D721Med (cell line): ENCODE measurements around the gene MAD1L1.

ENCODE experiments used
- DNase-seq: peaks from one replicate; pipeline ENCODE4 v3.0.0; 2011; ENCODE audit warnings: low spot score; ENCODE audit not compliant: insufficient read length
- FAIRE-seq: peaks from 2 replicates; lab custom pipeline; 2011; peaks lifted over from hg19 to GRCh38; lab: Jason Lieb, UNC
- CTCF ChIP-seq: IDR thresholded peaks from 2 replicates; pipeline ENCODE4 v1.5.1; 2012; ENCODE audit warnings: mild to moderate bottlenecking, control low read depth; ENCODE audit not compliant: insufficient read depth; ENCODE audit errors: missing control alignments

MAD1L1 gene

GRCh38 chr7:1900847-1901246 is 331.9 kb downstream of the MAD1L1 start:
- FAIRE-seq (no peak), DNase-seq (no peak)
- no peak for TF ChIP-seq CTCF

GRCh38 chr7:1899951-1900762 is 332.6 kb downstream of the MAD1L1 start:
- no peak for TF ChIP-seq CTCF
- DNase-seq (no peak), FAIRE-seq (no peak)

GRCh38 chr7:1899196-1899595 is 333.5 kb downstream of the MAD1L1 start:
- no peak for TF ChIP-seq CTCF
- DNase-seq (peak; percentile 93), FAIRE-seq (no peak)

- no peak for TF ChIP-seq CTCF
- DNase-seq (no peak), FAIRE-seq (no peak)
These were observed 334.0 kb downstream of the MAD1L1 start for GRCh38 chr7:1898628-1899185.

GRCh38 chr7:1897861-1898627 is 334.7 kb downstream of the MAD1L1 start:
- no peak for TF ChIP-seq CTCF
- DNase-seq: no peak
- no peak for FAIRE-seq

GRCh38 chr7:1897076-1897860 is 335.5 kb downstream of the MAD1L1 start:
- FAIRE-seq (no peak), DNase-seq (no peak)
- no peak for TF ChIP-seq CTCF
